ENCODE results near the gene PGC.

Gene PGC

DNA sequence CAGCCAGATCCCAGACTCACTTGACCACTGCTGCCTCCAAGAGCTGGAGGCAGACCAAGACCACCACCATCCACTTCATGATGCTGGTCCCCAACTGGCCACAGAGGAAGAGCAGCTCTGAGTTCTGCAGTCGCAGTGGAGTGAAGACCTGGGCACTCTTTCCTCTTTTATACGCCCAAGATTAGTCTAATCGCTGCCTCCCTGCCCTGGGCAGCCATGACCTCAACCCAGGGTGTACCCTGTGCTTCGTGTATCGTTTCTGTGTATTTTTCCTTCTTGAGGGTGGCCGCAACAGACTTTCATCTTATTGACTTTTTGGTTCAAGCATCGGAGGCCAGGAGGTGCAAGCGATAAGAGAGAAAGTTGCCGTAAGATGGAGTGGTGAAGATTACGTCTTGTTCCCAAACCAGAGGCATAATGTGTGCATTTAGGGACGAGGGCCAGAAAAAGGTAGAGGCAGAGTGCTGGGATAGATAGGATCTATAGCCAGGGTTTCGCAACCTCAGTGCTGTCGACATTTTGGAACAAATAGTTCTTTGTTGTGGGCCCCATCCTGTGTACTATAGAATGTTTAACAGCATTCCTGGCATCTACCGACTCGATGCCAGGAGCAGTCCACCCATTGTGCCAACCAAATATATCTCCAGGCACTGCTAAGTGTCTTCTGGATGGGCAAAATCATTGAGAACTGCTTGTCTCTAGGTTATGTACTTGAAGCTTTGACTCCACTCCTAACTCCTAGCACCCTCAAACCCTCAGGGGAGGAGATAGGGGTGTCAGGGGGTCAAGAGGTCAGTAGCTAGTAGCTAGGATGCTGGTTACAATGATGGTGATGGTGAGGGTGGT is at the start of gene PGC:
Gene PGC (minus strand): TSS at position 142 of the 846 bp plus-strand sequence. CDS start 63 bp downstream, at position 79.
- H3K4me2 ChIP-seq (ENCODE audit: low read length) = no peak within 1 kb of the TSS
- no peak within 1 kb of the TSS for H3K27ac ChIP-seq (ENCODE audit: low read depth, low read length)
- no peaks in the 10 kb centered on the region for H3K79me2 ChIP-seq (ENCODE audit: control insufficient read depth, low read length)
- no peaks in the 10 kb centered on the region for H3K36me3 ChIP-seq (ENCODE audit: control insufficient read depth, low read length)
- H3K27me3 ChIP-seq (ENCODE audit: control insufficient read depth, low read length) = peaks cover 4% of the 10 kb centered on the region; the same call in 1 of the 2 replicates
- no peaks in the 10 kb centered on the region for H3K9me2 ChIP-seq (replicated peaks; ENCODE audit: control insufficient read depth, low read length)
- H3K4me1 ChIP-seq (ENCODE audit: control insufficient read depth, low read length) = no peaks in the 10 kb centered on the region
- H3K9me3 ChIP-seq (ENCODE audit: control insufficient read depth, insufficient read depth, low read length) = no peaks in the 10 kb centered on the region
- H4K20me1 ChIP-seq (ENCODE audit: control insufficient read depth, insufficient read depth, low read depth, low read length) = no peaks in the 10 kb centered on the region
- H3F3A ChIP-seq (ENCODE audit: control insufficient read depth, insufficient read depth) = no peaks in the 10 kb centered on the region
- no peak for TF ChIP-seq EZH2phosphoT487 (IDR thresholded peaks at IDR 0.05; ENCODE audit: borderline replicate concordance, low read length)
- TF ChIP-seq, protein P1, sequence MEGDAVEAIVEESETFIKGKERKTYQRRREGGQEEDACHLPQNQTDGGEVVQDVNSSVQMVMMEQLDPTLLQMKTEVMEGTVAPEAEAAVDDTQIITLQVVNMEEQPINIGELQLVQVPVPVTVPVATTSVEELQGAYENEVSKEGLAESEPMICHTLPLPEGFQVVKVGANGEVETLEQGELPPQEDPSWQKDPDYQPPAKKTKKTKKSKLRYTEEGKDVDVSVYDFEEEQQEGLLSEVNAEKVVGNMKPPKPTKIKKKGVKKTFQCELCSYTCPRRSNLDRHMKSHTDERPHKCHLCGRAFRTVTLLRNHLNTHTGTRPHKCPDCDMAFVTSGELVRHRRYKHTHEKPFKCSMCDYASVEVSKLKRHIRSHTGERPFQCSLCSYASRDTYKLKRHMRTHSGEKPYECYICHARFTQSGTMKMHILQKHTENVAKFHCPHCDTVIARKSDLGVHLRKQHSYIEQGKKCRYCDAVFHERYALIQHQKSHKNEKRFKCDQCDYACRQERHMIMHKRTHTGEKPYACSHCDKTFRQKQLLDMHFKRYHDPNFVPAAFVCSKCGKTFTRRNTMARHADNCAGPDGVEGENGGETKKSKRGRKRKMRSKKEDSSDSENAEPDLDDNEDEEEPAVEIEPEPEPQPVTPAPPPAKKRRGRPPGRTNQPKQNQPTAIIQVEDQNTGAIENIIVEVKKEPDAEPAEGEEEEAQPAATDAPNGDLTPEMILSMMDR (IDR thresholded peaks at IDR 0.05; ENCODE audit: low read depth, low read length, poor library complexity, severe bottlenecking) = no peak
- no peak within 1 kb of the TSS for H3K4me3 ChIP-seq (ENCODE audit: low read length)

GRCh38 chr6:41796474-41796873 is 49.3 kb upstream of the PGC start:
- Histone ChIP-seq H3K4me2 (ENCODE audit: low read length) (no peak overlapping the region), H4K20me1 (ENCODE audit: control insufficient read depth, insufficient read depth, low read depth, low read length) (no peaks in the 10 kb centered on the region), H3K79me2 (ENCODE audit: control insufficient read depth, low read length) (no peaks in the 10 kb centered on the region; the same call in 1 of the 2 replicates), H3K4me3 (ENCODE audit: low read length) (no peak overlapping the region), H3F3A (ENCODE audit: control insufficient read depth, insufficient read depth) (peaks cover 11% of the 10 kb centered on the region), H3K4me1 (ENCODE audit: control insufficient read depth, low read length) (no peaks in the 10 kb centered on the region), H3K27me3 (ENCODE audit: control insufficient read depth, low read length) (no peaks in the 10 kb centered on the region), H3K9me2 (replicated peaks; ENCODE audit: control insufficient read depth, low read length) (no peaks in the 10 kb centered on the region), H3K27ac (ENCODE audit: low read depth, low read length) (no peak overlapping the region), H3K36me3 (ENCODE audit: control insufficient read depth, low read length) (peaks cover 39% of the 10 kb centered on the region), H3K9me3 (ENCODE audit: control insufficient read depth, insufficient read depth, low read length) (no peaks in the 10 kb centered on the region)
- TF ChIP-seq, protein P1 (IDR thresholded peaks at IDR 0.05; ENCODE audit: low read depth, low read length, poor library complexity, severe bottlenecking) = no peak
- TF ChIP-seq EZH2phosphoT487 (IDR thresholded peaks at IDR 0.05; ENCODE audit: borderline replicate concordance, low read length) = no peak

- H3K27ac ChIP-seq (ENCODE audit: low read depth, low read length) = no peak overlapping the region
- H3K36me3 ChIP-seq (ENCODE audit: control insufficient read depth, low read length) = peaks cover 58% of the 10 kb centered on the region
- H4K20me1 ChIP-seq (ENCODE audit: control insufficient read depth, insufficient read depth, low read depth, low read length) = no peaks in the 10 kb centered on the region; the same call in 1 of the 2 replicates
- H3K27me3 ChIP-seq (ENCODE audit: control insufficient read depth, low read length) = no peaks in the 10 kb centered on the region
- no peaks in the 10 kb centered on the region for H3K9me2 ChIP-seq (replicated peaks; ENCODE audit: control insufficient read depth, low read length)
- H3K4me2 ChIP-seq (ENCODE audit: low read length) = no peak overlapping the region
- peaks cover 29% of the 10 kb centered on the region for H3F3A ChIP-seq (ENCODE audit: control insufficient read depth, insufficient read depth)
- no peak overlapping the region for H3K4me3 ChIP-seq (ENCODE audit: low read length)
- peaks cover 33% of the 10 kb centered on the region for H3K79me2 ChIP-seq (ENCODE audit: control insufficient read depth, low read length)
- TF ChIP-seq, protein P1 (IDR thresholded peaks at IDR 0.05; ENCODE audit: low read depth, low read length, poor library complexity, severe bottlenecking) = no peak
- no peak for TF ChIP-seq EZH2phosphoT487 (IDR thresholded peaks at IDR 0.05; ENCODE audit: borderline replicate concordance, low read length)
- peaks cover 11% of the 10 kb centered on the region for H3K4me1 ChIP-seq (ENCODE audit: control insufficient read depth, low read length)
- no peaks in the 10 kb centered on the region for H3K9me3 ChIP-seq (ENCODE audit: control insufficient read depth, insufficient read depth, low read length)
Measured at GRCh38 chr6:41791984-41792383, 44.8 kb upstream of the PGC start.
